Panc1 (cell line): ENCODE results near the gene PER3.

ENCODE experiments used
- POLR2AphosphoS5 ChIP-seq: IDR thresholded peaks from 2 replicates; pipeline ENCODE4 v1.6.1; 2012; ENCODE audit warnings: mild to moderate bottlenecking, low read depth, low read length, moderate library complexity
- TF ChIP-seq, protein P1 (sequence below), 2 experiments: IDR thresholded peaks; 2 replicates each; pipeline ENCODE4 v1.6.1; 2011 to 2012; ENCODE audit warnings: low read depth in 2 of 2, control low read depth in 1 of 2, low read length in 1 of 2, mild to moderate bottlenecking in 1 of 2, moderate library complexity in 1 of 2; ENCODE audit not compliant: insufficient read depth in 1 of 2
- TF ChIP-seq, protein P2 (sequence below): fragments of 450-650 bp; IDR thresholded peaks from 2 replicates; pipeline ENCODE4 v1.5.1; 2017; ENCODE audit warnings: mild to moderate bottlenecking

DNA sequence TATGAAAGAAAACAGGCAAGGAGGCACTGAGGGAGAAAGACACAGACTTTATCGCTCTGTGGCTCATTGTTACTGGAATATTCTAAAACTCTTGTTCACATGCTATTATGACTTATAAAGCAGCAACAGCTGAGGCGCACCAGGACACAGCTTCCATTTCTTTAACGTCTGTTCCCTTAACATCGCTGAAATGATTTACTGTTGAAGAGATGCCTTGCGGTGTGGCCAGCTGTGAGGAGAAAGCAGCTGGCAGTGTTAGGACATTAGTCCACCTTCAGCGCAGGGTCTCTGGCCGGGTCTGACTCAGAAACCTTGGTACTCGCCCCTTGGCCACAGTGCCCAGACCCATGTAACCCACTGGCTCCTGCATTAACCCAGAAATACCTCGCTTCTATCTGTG, 3.1 kb upstream of the PER3 start:
- TF ChIP-seq, protein P1, sequence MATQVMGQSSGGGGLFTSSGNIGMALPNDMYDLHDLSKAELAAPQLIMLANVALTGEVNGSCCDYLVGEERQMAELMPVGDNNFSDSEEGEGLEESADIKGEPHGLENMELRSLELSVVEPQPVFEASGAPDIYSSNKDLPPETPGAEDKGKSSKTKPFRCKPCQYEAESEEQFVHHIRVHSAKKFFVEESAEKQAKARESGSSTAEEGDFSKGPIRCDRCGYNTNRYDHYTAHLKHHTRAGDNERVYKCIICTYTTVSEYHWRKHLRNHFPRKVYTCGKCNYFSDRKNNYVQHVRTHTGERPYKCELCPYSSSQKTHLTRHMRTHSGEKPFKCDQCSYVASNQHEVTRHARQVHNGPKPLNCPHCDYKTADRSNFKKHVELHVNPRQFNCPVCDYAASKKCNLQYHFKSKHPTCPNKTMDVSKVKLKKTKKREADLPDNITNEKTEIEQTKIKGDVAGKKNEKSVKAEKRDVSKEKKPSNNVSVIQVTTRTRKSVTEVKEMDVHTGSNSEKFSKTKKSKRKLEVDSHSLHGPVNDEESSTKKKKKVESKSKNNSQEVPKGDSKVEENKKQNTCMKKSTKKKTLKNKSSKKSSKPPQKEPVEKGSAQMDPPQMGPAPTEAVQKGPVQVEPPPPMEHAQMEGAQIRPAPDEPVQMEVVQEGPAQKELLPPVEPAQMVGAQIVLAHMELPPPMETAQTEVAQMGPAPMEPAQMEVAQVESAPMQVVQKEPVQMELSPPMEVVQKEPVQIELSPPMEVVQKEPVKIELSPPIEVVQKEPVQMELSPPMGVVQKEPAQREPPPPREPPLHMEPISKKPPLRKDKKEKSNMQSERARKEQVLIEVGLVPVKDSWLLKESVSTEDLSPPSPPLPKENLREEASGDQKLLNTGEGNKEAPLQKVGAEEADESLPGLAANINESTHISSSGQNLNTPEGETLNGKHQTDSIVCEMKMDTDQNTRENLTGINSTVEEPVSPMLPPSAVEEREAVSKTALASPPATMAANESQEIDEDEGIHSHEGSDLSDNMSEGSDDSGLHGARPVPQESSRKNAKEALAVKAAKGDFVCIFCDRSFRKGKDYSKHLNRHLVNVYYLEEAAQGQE (IDR thresholded peaks at IDR 0.05; ENCODE audit: insufficient read depth in 1 of 2, low read depth in 2 of 2, low read length in 1 of 2) = no peak
- TF ChIP-seq, protein P2, sequence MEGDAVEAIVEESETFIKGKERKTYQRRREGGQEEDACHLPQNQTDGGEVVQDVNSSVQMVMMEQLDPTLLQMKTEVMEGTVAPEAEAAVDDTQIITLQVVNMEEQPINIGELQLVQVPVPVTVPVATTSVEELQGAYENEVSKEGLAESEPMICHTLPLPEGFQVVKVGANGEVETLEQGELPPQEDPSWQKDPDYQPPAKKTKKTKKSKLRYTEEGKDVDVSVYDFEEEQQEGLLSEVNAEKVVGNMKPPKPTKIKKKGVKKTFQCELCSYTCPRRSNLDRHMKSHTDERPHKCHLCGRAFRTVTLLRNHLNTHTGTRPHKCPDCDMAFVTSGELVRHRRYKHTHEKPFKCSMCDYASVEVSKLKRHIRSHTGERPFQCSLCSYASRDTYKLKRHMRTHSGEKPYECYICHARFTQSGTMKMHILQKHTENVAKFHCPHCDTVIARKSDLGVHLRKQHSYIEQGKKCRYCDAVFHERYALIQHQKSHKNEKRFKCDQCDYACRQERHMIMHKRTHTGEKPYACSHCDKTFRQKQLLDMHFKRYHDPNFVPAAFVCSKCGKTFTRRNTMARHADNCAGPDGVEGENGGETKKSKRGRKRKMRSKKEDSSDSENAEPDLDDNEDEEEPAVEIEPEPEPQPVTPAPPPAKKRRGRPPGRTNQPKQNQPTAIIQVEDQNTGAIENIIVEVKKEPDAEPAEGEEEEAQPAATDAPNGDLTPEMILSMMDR = no peak
- TF ChIP-seq POLR2AphosphoS5 = no peak
